ENCODE results near the gene IRF7. TPM values are rescaled to one million over a fixed set of nuclear protein-coding genes. Genes with fewer than 3 reads are reported as not detected.

IRF7 gene
- total and polyA plus RNA-seq, 2 experiments from 2014 or later: 5.1 to 11.8 TPM

DNA sequence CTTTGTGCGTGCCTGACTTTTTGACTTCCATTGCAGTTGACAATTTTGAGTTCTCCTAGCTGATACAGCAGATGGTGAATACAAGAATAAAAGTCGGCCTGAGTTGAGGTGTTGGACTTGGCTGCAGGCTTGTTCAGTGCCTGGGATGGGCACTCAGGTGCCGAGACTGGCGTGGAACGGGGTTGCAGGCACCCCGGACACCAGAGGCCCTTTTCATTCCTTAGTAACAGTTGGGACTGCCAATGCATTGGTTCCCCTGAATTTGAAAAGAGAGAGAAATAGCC, 38.2 kb downstream of the IRF7 start:
- Histone ChIP-seq H2AFZ (no peak overlapping the region), H3K27ac (peak overlapping the region; percentile 67)

DNA sequence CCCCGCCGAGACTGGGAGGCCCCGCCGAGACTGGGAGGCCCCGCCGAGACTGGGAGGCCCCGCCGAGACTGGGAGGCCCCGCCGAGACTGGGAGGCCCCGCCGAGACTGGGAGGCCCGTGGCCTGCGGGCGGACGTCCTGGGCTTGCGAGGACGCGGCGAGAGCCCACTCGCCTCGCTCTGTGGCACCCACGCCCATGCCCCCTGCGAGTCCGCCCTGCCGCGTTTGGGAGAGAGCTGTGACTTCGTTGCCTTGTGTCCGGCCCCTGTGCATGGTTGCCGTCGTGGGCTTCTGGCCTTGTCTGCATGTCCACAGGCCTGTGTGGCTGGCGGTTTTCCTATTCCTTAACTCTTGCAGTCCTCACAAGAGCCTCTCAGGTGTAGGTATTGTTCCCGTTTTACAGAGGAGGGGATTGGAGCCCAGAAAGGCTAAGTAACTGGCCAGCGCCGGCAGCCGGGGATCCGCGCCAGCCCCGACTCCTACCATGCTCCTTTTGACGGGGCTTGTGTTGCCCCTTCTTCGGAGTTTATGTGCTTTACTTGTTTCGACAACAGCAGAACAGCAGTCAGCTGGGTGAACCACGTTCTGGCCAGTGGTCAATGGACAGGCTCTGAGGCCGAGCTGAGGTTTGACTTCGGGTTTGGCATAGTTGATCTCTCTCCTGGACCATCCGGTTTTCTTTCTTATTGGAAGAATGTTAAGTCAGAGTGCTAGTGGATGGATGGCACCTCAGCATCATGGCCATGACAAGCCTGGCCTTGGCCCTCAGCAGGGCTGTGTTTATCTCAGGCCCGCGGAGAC, 38.7 kb downstream of the IRF7 start:
- Histone ChIP-seq H3K36me3 (ENCODE audit: low read depth) (no peaks in the 10 kb centered on the region; the same call in 1 of the 2 replicates), H3K9me3 (ENCODE audit: low read depth) (no peaks in the 10 kb centered on the region), H4K20me1 (ENCODE audit: insufficient read depth) (peaks cover 20% of the 10 kb centered on the region; the same call in 1 of the 2 replicates), H3K79me2 (ENCODE audit: insufficient read depth) (peaks cover 53% of the 10 kb centered on the region), H2AFZ (no peak overlapping the region), H3K27me3 (replicated peaks; ENCODE audit: insufficient read depth) (no peaks in the 10 kb centered on the region), H3F3A (ENCODE audit: insufficient read depth) (peaks cover 10% of the 10 kb centered on the region), H3K27ac (peak overlapping the region; percentile 67), H3K4me2 (ENCODE audit: unreplicated experiment) (peak overlapping the region; percentile 98), H3K4me3 (peak overlapping the region; percentile 92), H3K4me1 (ENCODE audit: insufficient read depth) (peaks cover 23% of the 10 kb centered on the region), H3K9me2 (ENCODE audit: insufficient read depth) (no peaks in the 10 kb centered on the region), H3K9ac (peak overlapping the region; percentile 92)
- WGBS, 2 experiments (ENCODE audit: low coverage in 1 of 2, low lambda C conversion rate in 2 of 2, missing lambda C conversion rate in 2 of 2): 7% methylated on average over 29 to 31 of the region's 48 CpGs
- TF ChIP-seq EZH2 (IDR thresholded peaks at IDR 0.05; ENCODE audit: insufficient read depth, poor library complexity, severe bottlenecking): no peak
- no peak for TF ChIP-seq EZH2phosphoT487 (IDR thresholded peaks at IDR 0.05; ENCODE audit: insufficient read depth, low read depth)
- peak; percentile 46 for DNase-seq
- in situ Hi-C loops (cut with MboI): no loop called here

More for the DNA sequence above, 38.2 kb downstream of the IRF7 start:
- Histone ChIP-seq H3K4me3 (peak overlapping the region; percentile 92), H3K9me3 (ENCODE audit: low read depth) (no peaks in the 10 kb centered on the region), H3K79me2 (ENCODE audit: insufficient read depth) (peaks cover 59% of the 10 kb centered on the region), H3K9me2 (ENCODE audit: insufficient read depth) (no peaks in the 10 kb centered on the region), H3K36me3 (ENCODE audit: low read depth) (no peaks in the 10 kb centered on the region; the same call in 1 of the 2 replicates), H4K20me1 (ENCODE audit: insufficient read depth) (peaks cover 20% of the 10 kb centered on the region; the same call in 1 of the 2 replicates), H3K27me3 (replicated peaks; ENCODE audit: insufficient read depth) (no peaks in the 10 kb centered on the region), H3K4me2 (ENCODE audit: unreplicated experiment) (peak overlapping the region; percentile 98), H3K4me1 (ENCODE audit: insufficient read depth) (peaks cover 23% of the 10 kb centered on the region), H3K9ac (peak overlapping the region; percentile 92), H3F3A (ENCODE audit: insufficient read depth) (peaks cover 10% of the 10 kb centered on the region)
- TF ChIP-seq EZH2phosphoT487 (IDR thresholded peaks at IDR 0.05; ENCODE audit: insufficient read depth, low read depth): no peak
- TF ChIP-seq EZH2 (IDR thresholded peaks at IDR 0.05; ENCODE audit: insufficient read depth, poor library complexity, severe bottlenecking): no peak
- 36 to 49% methylated on average over 6 of the region's 6 CpGs for whole genome bisulfite sequencing, 2 experiments (ENCODE audit: low coverage in 1 of 2, low lambda C conversion rate in 2 of 2, missing lambda C conversion rate in 2 of 2)
- in situ Hi-C loops (cut with MboI): no loop called here
- DNase-seq: no peak

DNA sequence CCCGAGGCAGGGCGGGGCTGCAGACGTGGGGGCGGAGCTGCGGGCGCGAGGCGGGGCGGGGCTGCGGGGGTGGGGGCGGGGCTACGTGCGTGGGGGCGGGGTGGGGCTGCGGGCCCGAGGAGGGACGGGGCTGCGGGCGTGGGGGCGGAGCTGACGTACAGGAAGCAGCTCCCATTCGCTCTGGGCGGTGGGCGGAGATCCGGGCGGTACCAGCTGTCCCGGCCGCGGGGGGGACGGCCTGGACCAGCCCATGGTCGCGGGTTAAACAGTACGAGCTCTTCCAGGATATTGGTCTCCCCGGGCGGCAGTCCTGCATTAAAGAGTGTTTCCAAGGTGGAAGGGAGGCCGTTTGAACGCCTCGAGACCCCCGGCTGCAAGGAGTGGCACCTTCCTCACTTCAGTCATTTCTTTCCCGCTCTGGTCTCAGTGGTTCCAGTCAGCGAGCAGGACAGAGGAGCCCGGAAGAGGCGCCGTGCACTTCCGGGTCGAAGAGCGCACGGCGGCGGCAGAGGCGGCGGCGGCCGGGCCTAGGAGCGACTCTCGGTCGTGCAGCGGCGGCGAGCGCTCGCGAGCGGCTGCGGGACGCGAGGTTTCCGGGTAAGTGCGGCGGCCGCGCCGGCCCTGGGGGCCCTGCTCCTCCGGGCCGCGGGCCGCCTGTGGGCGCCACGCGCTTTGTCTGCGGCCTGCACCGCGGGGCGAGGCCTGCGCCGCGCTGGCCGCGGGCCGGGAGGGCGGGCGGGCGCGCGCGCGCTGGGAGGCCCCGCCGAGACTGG, 39.6 kb downstream of the IRF7 start, which contains the start of gene PHRF1:
TSS of gene PHRF1 (plus strand) at position 475 of the 773 bp plus-strand sequence. CDS start 5,043 bp downstream, outside the sequence.
- Histone ChIP-seq H3F3A (ENCODE audit: insufficient read depth) (peaks cover 10% of the 10 kb centered on the region), H3K4me2 (ENCODE audit: unreplicated experiment) (peak within 1 kb of the TSS; percentile 98), H4K20me1 (ENCODE audit: insufficient read depth) (peaks cover 15% of the 10 kb centered on the region; the same call in 1 of the 2 replicates), H3K4me1 (ENCODE audit: insufficient read depth) (peaks cover 23% of the 10 kb centered on the region), H3K79me2 (ENCODE audit: insufficient read depth) (peaks cover 45% of the 10 kb centered on the region), H3K27me3 (replicated peaks; ENCODE audit: insufficient read depth) (no peaks in the 10 kb centered on the region), H3K9me3 (ENCODE audit: low read depth) (no peaks in the 10 kb centered on the region), H3K36me3 (ENCODE audit: low read depth) (no peaks in the 10 kb centered on the region), H3K4me3 (peak within 1 kb of the TSS; percentile 92), H3K9ac (peak within 1 kb of the TSS; percentile 92), H3K27ac (peak within 1 kb of the TSS; percentile 82), H2AFZ (peak within 1 kb of the TSS; percentile 84), H3K9me2 (ENCODE audit: insufficient read depth) (no peaks in the 10 kb centered on the region)
- in situ Hi-C loops (cut with MboI): no loop called here
- DNase-seq: peak; percentile 97
- 1% methylated on average over 48 to 54 of the region's 99 CpGs for WGBS, 2 experiments (ENCODE audit: low coverage in 1 of 2, low lambda C conversion rate in 2 of 2, missing lambda C conversion rate in 2 of 2)
- TF ChIP-seq EZH2phosphoT487 (IDR thresholded peaks at IDR 0.05; ENCODE audit: insufficient read depth, low read depth) (no peak), EZH2 (IDR thresholded peaks at IDR 0.05; ENCODE audit: insufficient read depth, poor library complexity, severe bottlenecking) (no peak)

DNA sequence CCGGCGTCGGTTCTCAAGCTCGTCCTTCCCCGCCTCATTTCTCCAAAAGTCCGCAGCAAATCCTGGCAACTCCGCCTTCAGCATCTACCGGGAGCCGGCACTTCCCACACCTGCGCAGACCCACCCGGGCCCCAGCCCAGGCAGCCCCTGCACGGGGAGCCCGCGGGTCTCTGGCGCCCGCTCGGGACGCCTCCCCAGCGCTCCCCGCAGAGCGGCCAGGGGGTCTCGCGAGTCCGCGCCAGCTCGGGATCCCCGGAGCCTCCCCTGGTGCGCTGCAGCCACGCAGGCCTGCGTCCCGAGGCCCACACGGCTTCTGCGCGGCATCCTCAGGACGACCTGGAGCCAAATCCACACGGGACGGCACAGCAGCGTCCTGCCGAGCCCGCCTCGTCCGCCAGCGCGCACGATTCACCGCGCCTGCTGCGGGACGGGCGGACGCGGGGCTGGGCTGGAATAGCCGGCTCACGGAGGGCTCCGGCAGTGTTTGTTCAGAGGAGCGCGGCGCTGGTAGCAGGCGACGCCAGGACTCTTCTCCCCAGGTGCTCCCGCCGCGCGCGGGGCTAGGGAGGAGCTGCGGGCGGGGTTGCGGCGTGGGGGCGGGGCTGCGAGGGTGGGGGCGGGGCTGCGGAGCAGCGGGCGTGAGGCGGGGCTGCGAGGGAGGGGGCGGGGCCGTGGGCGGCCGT, 40.3 kb downstream of the IRF7 start:
- DNase-seq: peak; percentile 80
- Histone ChIP-seq H3K4me1 (ENCODE audit: insufficient read depth) (peaks cover 23% of the 10 kb centered on the region), H3K36me3 (ENCODE audit: low read depth) (no peaks in the 10 kb centered on the region), H3K4me3 (peak overlapping the region; percentile 82), H3K79me2 (ENCODE audit: insufficient read depth) (peaks cover 38% of the 10 kb centered on the region), H3F3A (ENCODE audit: insufficient read depth) (peaks cover 10% of the 10 kb centered on the region), H3K27ac (no peak overlapping the region), H3K9ac (peak overlapping the region; percentile 70), H3K4me2 (ENCODE audit: unreplicated experiment) (peak overlapping the region; percentile 88), H3K9me2 (ENCODE audit: insufficient read depth) (no peaks in the 10 kb centered on the region), H3K9me3 (ENCODE audit: low read depth) (no peaks in the 10 kb centered on the region), H4K20me1 (ENCODE audit: insufficient read depth) (peaks cover 15% of the 10 kb centered on the region; the same call in 1 of the 2 replicates), H2AFZ (peak overlapping the region; percentile 81), H3K27me3 (replicated peaks; ENCODE audit: insufficient read depth) (no peaks in the 10 kb centered on the region)
- no peak for TF ChIP-seq EZH2phosphoT487 (IDR thresholded peaks at IDR 0.05; ENCODE audit: insufficient read depth, low read depth)
- no peak for TF ChIP-seq EZH2 (IDR thresholded peaks at IDR 0.05; ENCODE audit: insufficient read depth, poor library complexity, severe bottlenecking)
- in situ Hi-C loops (cut with MboI): no loop called here
- WGBS, 2 experiments (ENCODE audit: low coverage in 1 of 2, low lambda C conversion rate in 2 of 2, missing lambda C conversion rate in 2 of 2): 1 to 2% methylated on average over 71 to 73 of the region's 81 CpGs

All from GM23248 (cell line).